Lower leg skin (tissue), 4 donors: ENCODE measurements around the gene MYH7. TPM values are rescaled to one million over a fixed set of nuclear protein-coding genes. Genes with fewer than 3 reads are reported as not detected.

Source experiments
- DNase-seq, 2 donors: peaks; one replicate each; pipeline ENCODE4 v3.0.0-alpha.2; 2019; ENCODE audit warnings: low spot score in 2 of 2
- H3K4me3 ChIP-seq: fragments of 200-600 bp; sonication (generic); 2 replicates; pipeline ENCODE4 v1.5.1; 2017; ENCODE audit warnings: mild to moderate bottlenecking, low read depth; ENCODE audit not compliant: poor library complexity, severe bottlenecking
- CTCF ChIP-seq, 3 donors: fragments of 450-650 bp; IDR thresholded peaks; one replicate each; pipeline ENCODE4 v1.5.1; 2016; ENCODE audit warnings: antibody characterized with exemption in 3 of 3, mild to moderate bottlenecking in 3 of 3, moderate library complexity in 2 of 3
- POLR2A ChIP-seq, 2 donors: fragments of 450-650 bp; IDR thresholded peaks; one replicate each; pipeline ENCODE4 v1.6.1; 2016 to 2017; ENCODE audit warnings: antibody characterized with exemption in 2 of 2, mild to moderate bottlenecking in 1 of 2, moderate library complexity in 1 of 2
- WGBS, 2 donors: methylation state at CpG; one replicate each; pipeline ENCODE4 v1.1.5; 2018; 5-methylcytosine and 5-hydroxymethylcytosine counted together
- intact Hi-C: fragments of 100-400 bp; cut with DNase I; formaldehyde crosslinking; loops from one replicate; pipeline ENCODE4 v1.15.0; 2023; ENCODE audit warnings: low total_unique reads
- total RNA-seq, 4 donors: library from RNA; depleted of rRNA; stranded (reverse); fragments of >200 nt; gene quantifications; one replicate each; pipeline ENCODE4 v1.1.0, GENCODE V29; 2016

The MYH7 gene
- total RNA-seq, 4 donors from 2014 or later = 0.06 to 0.13 (median 0.08) TPM; not detected in 1

GRCh38 chr14:23444314-23444713 lies 8.9 kb upstream of the MYH7 start:
- WGBS, 2 donors = 79 to 81% methylated on average over 1 of the region's 1 CpG
- intact Hi-C loops = loop anchor here (10.0 kb wide), 1 partner anchor 100 kb away; no protein-coding TSS in a partner anchor
- DNase-seq = no peak

GRCh38 chr14:23443881-23444280 lies 8.4 kb upstream of the MYH7 start:
- intact Hi-C loops = loop anchor here (10.0 kb wide), 1 partner anchor 99 kb away; no protein-coding TSS in a partner anchor
- 79 to 81% methylated on average over 6 of the region's 6 CpGs for WGBS, 2 donors
- DNase-seq = peak in 1 of 2 donors; percentile 43
- no peak overlapping the region for H3K4me3 ChIP-seq
- no peak for TF ChIP-seq CTCF (IDR thresholded peaks at IDR 0.05)
- TF ChIP-seq POLR2A (IDR thresholded peaks at IDR 0.05) = no peak

More at GRCh38 chr14:23444314-23444713, 8.9 kb upstream of the MYH7 start:
- H3K4me3 ChIP-seq = no peak overlapping the region
- TF ChIP-seq CTCF (IDR thresholded peaks at IDR 0.05) = no peak
- TF ChIP-seq POLR2A (IDR thresholded peaks at IDR 0.05) = no peak

GRCh38 chr14:23443411-23443812 lies 8.0 kb upstream of the MYH7 start:
- 79 to 84% methylated on average over 11 of the region's 11 CpGs for WGBS, 2 donors
- no peak for TF ChIP-seq CTCF (IDR thresholded peaks at IDR 0.05)
- no peak for TF ChIP-seq POLR2A (IDR thresholded peaks at IDR 0.05)
- intact Hi-C loops = loop anchor here (10.0 kb wide), 1 partner anchor 99 kb away; no protein-coding TSS in a partner anchor
- no peak for DNase-seq
- no peak overlapping the region for H3K4me3 ChIP-seq

- intact Hi-C loops = loop anchor here (10.0 kb wide), 1 partner anchor 98 kb away; no protein-coding TSS in a partner anchor
- no peak for TF ChIP-seq POLR2A (IDR thresholded peaks at IDR 0.05)
- TF ChIP-seq CTCF (IDR thresholded peaks at IDR 0.05) = no peak
- peak in 1 of 2 donors; percentile 77 for DNase-seq
- H3K4me3 ChIP-seq = no peak overlapping the region
- WGBS, 2 donors = 84 to 85% methylated on average over 9 of the region's 9 CpGs
Observed at GRCh38 chr14:23442721-23443356, 7.4 kb upstream of the MYH7 start.

- no peak for DNase-seq
- TF ChIP-seq POLR2A (IDR thresholded peaks at IDR 0.05) (no peak), CTCF (IDR thresholded peaks at IDR 0.05) (no peak)
- WGBS, 2 donors = 5 to 11% methylated on average over 1 of the region's 1 CpG
- intact Hi-C loops = loop anchor here (10.0 kb wide), 1 partner anchor 96 kb away; no protein-coding TSS in a partner anchor
- H3K4me3 ChIP-seq = no peak overlapping the region
Observed at GRCh38 chr14:23441076-23441475, 5.6 kb upstream of the MYH7 start.
